Nephron (organoid): Measurements from ENCODE around the gene KLHL42.

Experiments
- H3K27ac Mint-ChIP-seq, 3 experiments: 2 replicates each; pipeline ENCODE4 v1.8.0; 2020; ENCODE audit warnings: mixed read lengths in 3 of 3, mild to moderate bottlenecking in 2 of 3, moderate library complexity in 1 of 3
- H3K27me3 Mint-ChIP-seq: 2 replicates; pipeline ENCODE4 v1.8.0; 2021; ENCODE audit warnings: low read depth, mild to moderate bottlenecking, moderate library complexity, mixed read lengths
- H3K36me3 Mint-ChIP-seq: 2 replicates; pipeline ENCODE4 v1.8.0; 2020; ENCODE audit warnings: low read depth, mixed read lengths
- H3K4me1 Mint-ChIP-seq: 2 replicates; pipeline ENCODE4 v1.8.0; 2020; ENCODE audit warnings: mixed read lengths
- H3K4me3 Mint-ChIP-seq, 3 experiments: 2 replicates each; pipeline ENCODE4 v1.8.0; 2020; ENCODE audit warnings: mild to moderate bottlenecking in 3 of 3, mixed read lengths in 3 of 3, moderate library complexity in 2 of 3
- H3K9me3 Mint-ChIP-seq: 2 replicates; pipeline ENCODE4 v1.8.0; 2020; ENCODE audit warnings: mixed read lengths
- CTCF ChIP-seq, 3 experiments: fragments of 200-600 bp; sonication (generic); IDR thresholded peaks; one replicate each; pipeline ENCODE4 v1.5.0; 2021; ENCODE audit warnings: antibody characterized with exemption in 3 of 3; ENCODE audit not compliant: unreplicated experiment in 3 of 3

The KLHL42 gene

GRCh38 chr12:27747111-27747820 lies 32.8 kb upstream of the KLHL42 start:
- no peaks in the 10 kb centered on the region for H3K27me3 Mint-ChIP-seq
- H3K9me3 Mint-ChIP-seq, result no peaks in the 10 kb centered on the region
- no peak overlapping the region for H3K27ac Mint-ChIP-seq
- H3K4me3 Mint-ChIP-seq, result no peak overlapping the region
- H3K4me1 Mint-ChIP-seq, result no peaks in the 10 kb centered on the region
- no peak for TF ChIP-seq CTCF (IDR thresholded peaks at IDR 0.05; ENCODE audit: unreplicated experiment in 3 of 3)
- H3K36me3 Mint-ChIP-seq, result peaks cover 54% of the 10 kb centered on the region

- Mint-ChIP-seq H3K9me3 (no peaks in the 10 kb centered on the region), H3K36me3 (peaks cover 44% of the 10 kb centered on the region), H3K27me3 (no peaks in the 10 kb centered on the region), H3K27ac (no peak overlapping the region), H3K4me3 (no peak overlapping the region), H3K4me1 (no peaks in the 10 kb centered on the region)
- TF ChIP-seq CTCF (IDR thresholded peaks at IDR 0.05; ENCODE audit: unreplicated experiment in 3 of 3), result no peak
Observed at GRCh38 chr12:27751386-27752047, 28.5 kb upstream of the KLHL42 start.

- no peaks in the 10 kb centered on the region for H3K9me3 Mint-ChIP-seq
- no peaks in the 10 kb centered on the region for H3K27me3 Mint-ChIP-seq
- no peak overlapping the region for H3K4me3 Mint-ChIP-seq
- H3K27ac Mint-ChIP-seq, result peak overlapping the region in 1 of 3 experiments; percentile 37
- no peaks in the 10 kb centered on the region for H3K4me1 Mint-ChIP-seq
- TF ChIP-seq CTCF (IDR thresholded peaks at IDR 0.05; ENCODE audit: unreplicated experiment in 3 of 3), result no peak
- peaks cover 30% of the 10 kb centered on the region for H3K36me3 Mint-ChIP-seq
Observed at GRCh38 chr12:27754795-27755194, 25.2 kb upstream of the KLHL42 start.

GRCh38 chr12:27756670-27757195 lies 23.3 kb upstream of the KLHL42 start:
- no peaks in the 10 kb centered on the region for H3K4me1 Mint-ChIP-seq
- no peak for TF ChIP-seq CTCF (IDR thresholded peaks at IDR 0.05; ENCODE audit: unreplicated experiment in 3 of 3)

GRCh38 chr12:27762757-27763156 lies 17.3 kb upstream of the KLHL42 start:
- H3K4me3 Mint-ChIP-seq, result no peak overlapping the region
- TF ChIP-seq CTCF (IDR thresholded peaks at IDR 0.05; ENCODE audit: unreplicated experiment in 3 of 3), result no peak
- peaks cover 3% of the 10 kb centered on the region for H3K36me3 Mint-ChIP-seq
- no peaks in the 10 kb centered on the region for H3K27me3 Mint-ChIP-seq
- no peaks in the 10 kb centered on the region for H3K4me1 Mint-ChIP-seq
- H3K9me3 Mint-ChIP-seq, result no peaks in the 10 kb centered on the region
- H3K27ac Mint-ChIP-seq, result no peak overlapping the region

More at GRCh38 chr12:27756670-27757195, 23.3 kb upstream of the KLHL42 start:
- Mint-ChIP-seq H3K27me3 (no peaks in the 10 kb centered on the region), H3K36me3 (peaks cover 30% of the 10 kb centered on the region), H3K27ac (no peak overlapping the region), H3K9me3 (no peaks in the 10 kb centered on the region), H3K4me3 (no peak overlapping the region)
